ENCODE data around the gene CCDC86.
"Not testable (repeated sequence)": the region's sequence is repeated elsewhere in the genome, so short reads cannot be mapped to it uniquely, and the experiment has no call there.

CCDC86 gene

DNA sequence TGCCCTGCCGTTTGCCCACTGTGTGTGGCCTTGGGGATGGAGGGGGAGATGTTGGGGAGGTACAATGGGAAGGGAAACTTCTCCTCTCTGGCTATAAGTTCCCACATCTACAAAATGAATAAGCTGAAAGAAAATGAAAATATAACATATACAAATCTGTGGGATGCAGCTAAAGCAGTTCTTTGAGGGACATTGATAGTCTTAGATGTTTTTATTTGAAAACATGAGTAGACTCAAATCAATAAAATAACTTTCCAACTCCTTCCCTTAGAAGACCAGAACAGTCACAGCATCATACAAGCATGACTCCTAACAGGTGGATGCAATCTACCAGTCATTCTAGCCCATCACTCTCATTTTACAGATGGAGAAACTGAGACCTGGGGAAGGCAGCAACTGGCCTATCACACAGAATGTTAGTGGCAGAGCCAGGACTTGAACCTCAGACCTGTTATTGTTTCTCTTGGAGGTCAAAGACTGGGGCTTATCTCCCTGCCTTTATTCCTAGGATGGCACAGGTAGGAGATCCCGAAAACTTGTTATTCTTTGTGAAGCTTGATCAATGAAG lies 25.2 kb upstream of the CCDC86 start:
- no peak for DNase-seq (ENCODE audit: low read depth)
- no peak overlapping the region for H3K4me3 ChIP-seq (ENCODE audit: low read length)
- TF ChIP-seq, protein P1, sequence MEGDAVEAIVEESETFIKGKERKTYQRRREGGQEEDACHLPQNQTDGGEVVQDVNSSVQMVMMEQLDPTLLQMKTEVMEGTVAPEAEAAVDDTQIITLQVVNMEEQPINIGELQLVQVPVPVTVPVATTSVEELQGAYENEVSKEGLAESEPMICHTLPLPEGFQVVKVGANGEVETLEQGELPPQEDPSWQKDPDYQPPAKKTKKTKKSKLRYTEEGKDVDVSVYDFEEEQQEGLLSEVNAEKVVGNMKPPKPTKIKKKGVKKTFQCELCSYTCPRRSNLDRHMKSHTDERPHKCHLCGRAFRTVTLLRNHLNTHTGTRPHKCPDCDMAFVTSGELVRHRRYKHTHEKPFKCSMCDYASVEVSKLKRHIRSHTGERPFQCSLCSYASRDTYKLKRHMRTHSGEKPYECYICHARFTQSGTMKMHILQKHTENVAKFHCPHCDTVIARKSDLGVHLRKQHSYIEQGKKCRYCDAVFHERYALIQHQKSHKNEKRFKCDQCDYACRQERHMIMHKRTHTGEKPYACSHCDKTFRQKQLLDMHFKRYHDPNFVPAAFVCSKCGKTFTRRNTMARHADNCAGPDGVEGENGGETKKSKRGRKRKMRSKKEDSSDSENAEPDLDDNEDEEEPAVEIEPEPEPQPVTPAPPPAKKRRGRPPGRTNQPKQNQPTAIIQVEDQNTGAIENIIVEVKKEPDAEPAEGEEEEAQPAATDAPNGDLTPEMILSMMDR (conservative IDR thresholded peaks at IDR 0.05; ENCODE audit: low read length): no peak

DNA sequence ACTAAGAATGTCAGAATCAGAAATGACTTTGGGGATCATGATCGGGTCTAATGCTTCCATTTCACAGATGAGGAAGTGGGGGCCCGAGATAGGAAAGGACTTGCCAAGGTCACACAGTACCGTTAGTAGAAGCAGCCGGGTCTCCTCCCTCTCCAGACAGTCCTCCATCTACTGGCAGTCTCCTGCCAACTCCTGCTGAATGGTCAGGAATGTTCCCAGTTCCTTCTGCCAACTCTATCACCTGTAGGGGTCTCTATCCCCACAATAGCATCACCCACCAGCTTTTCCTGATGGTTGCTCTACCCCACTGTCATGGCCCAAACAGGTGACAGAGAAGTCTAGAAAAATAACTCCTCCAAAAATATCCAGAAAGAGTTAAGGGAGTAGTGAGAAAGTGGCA lies 23.9 kb upstream of the CCDC86 start:
- no peak for DNase-seq (ENCODE audit: low read depth)
- TF ChIP-seq, protein P1 (conservative IDR thresholded peaks at IDR 0.05; ENCODE audit: low read length): no peak
- H3K4me3 ChIP-seq (ENCODE audit: low read length): no peak overlapping the region

DNA sequence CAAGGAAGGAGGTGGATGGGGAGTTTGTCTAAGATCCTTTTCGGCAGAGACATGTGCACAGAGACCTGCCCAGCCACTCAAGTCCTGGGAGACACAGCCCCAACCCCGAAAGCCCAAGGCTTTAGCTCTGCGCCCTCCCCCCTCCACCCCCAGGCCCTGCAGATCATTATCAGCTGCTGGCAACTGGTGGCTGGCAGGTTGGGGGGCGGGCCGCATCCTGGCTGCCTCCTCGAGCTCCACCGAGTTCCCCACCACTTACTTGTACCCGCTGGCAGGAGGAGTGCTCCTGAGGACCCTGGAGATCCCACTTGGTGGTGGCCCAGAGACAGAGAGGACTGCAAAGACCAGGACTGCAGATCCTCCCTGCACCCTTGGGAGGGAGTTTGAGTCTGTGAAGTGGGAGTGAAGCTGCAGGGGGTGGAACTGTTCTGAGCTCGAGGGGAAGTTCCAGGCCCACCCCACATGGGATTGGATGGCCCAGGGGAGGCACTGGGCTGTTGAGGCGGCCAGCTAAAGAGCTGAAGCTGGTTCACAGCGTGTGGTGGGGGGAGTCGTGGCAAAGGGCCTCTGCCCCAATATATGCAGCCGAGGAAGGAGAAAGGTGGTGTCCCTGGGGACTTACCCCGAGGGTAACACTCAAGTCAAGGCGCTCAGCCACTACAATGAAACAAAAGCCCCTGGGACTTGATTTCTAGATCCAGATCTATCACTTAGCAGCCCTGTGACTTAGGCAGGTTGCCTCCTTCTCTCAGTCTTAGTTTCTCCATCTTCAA lies 19.9 kb upstream of the CCDC86 start:
- TF ChIP-seq, protein P1 (conservative IDR thresholded peaks at IDR 0.05; ENCODE audit: low read length): no peak
- no peak overlapping the region for H3K4me3 ChIP-seq (ENCODE audit: low read length)
- no peak for DNase-seq (ENCODE audit: low read depth)

DNA sequence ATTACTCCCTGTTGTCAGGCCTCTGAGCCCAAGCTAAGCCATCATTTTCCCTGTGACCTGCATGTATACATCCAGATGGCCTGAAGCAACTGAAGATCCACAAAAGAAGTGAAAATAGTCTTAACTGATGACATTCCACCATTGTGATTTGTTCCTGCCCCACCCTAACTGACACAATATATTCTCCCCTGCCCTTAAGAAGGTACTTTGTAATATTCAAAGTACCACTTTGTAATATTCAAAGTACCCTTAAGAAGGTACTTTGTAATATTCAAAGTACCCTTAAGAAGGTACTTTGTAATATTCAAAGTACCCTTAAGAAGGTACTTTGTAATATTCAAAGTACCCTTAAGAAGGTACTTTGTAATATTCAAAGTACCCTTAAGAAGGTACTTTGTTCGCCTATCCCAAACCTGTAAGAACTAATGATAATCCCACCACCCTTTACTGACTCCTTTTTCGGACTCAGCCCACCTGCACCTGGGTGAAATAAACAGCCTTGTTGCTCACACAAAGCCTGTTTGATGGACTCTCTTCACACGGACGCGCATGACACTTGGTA lies 18.1 kb upstream of the CCDC86 start:
- H3K4me3 ChIP-seq (ENCODE audit: low read length): not testable (repeated sequence)

DNA sequence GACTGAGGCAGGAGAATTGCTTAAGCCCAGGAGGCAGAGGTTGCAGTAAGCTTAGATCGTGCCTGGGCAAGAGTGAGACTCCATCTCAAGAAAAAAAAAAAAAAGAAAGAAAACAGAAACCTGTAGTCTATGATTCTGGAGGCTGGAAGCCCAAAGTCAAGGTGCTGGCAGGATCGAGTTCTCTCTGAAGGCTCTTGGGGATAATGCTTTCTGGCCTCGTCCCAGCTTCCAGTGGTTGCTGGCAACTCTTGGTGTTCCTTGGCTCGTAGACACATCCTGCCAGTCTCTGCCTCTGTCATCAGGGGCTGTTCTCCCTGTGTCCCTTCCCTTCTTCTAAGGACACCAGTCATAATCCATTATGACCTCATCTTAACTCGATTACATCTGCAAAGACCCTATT lies 16.8 kb upstream of the CCDC86 start:
- TF ChIP-seq, protein P1 (conservative IDR thresholded peaks at IDR 0.05; ENCODE audit: low read length): no peak
- no peak overlapping the region for H3K4me3 ChIP-seq (ENCODE audit: low read length)
- no peak for DNase-seq (ENCODE audit: low read depth)

More for the DNA sequence above, 18.1 kb upstream of the CCDC86 start:
- not testable (repeated sequence) for DNase-seq (ENCODE audit: low read depth)

DNA sequence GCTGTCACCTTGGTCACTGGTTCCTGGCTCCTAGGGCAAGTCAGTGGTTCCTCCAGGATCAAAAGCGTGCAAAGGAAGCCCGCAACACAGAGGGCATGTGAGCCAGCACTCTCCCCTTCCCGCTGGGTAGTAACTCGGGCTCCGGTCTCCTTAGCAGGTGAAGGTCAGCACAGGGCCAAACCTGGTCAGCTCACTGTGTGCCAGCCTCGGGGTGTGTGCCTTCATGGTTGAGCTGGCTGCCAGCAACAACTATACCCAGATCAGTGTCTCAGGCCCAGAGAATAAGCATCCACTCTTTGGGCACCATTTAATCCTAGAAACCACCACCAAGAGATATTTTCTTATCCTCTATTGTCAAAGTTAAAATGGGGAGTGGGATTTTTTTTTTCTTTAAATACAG lies 16.1 kb upstream of the CCDC86 start:
- H3K4me3 ChIP-seq (ENCODE audit: low read length): no peak overlapping the region
- TF ChIP-seq, protein P1 (conservative IDR thresholded peaks at IDR 0.05; ENCODE audit: low read length): no peak
- DNase-seq (ENCODE audit: low read depth): no peak

DNA sequence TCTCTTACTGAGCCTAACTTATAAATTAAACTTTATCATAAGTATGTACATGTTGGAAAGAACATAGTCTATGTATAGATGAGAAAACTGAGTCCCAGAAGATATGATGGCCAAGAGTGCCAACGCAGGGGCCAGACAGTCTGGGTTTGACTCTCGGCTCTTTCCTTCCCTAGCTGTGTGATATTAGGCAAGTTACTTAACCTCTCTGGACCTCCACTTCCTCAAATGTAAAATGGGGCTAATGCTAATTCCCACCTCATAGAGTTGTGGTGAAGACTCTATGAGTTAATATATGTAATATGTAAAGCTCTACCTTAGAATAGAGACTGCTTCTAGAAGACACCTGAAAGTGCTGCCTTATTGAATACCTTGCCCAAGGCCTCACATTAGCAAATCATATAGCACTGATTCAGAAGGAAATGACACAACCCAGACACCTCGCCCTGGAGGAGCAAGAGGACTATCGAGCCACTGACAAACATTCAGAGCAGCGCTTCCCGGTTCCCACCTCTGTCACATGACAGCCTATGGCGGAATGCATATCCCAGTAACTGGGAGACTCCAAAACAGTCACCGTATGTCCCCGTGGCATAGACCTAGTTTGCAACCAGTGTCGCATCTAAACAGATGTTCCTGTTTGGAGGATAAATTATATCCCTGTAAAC lies 11.3 kb upstream of the CCDC86 start:
- TF ChIP-seq, protein P1 (conservative IDR thresholded peaks at IDR 0.05; ENCODE audit: low read length): no peak
- no peak for DNase-seq (ENCODE audit: low read depth)
- H3K4me3 ChIP-seq (ENCODE audit: low read length): no peak overlapping the region
